IMR-90 (cell line): ENCODE results near the gene TNIP1. TPM values are rescaled to one million over a fixed set of nuclear protein-coding genes. Genes with fewer than 3 reads are reported as not detected.

ENCODE experiments used
- ATAC-seq: fragments of 200-7000 bp; cut with Tn5 transposase; 2 replicates; pipeline ENCODE4 v1.9.1; 2020; ENCODE audit warnings: low read depth, mild to moderate bottlenecking, moderate library complexity
- BruUV-seq: library from RNA; stranded (reverse); fragments of 400-500 nt; replicated peaks from 2 replicates; lab custom pipeline; 2021; lab: Mats Ljungman, UMichigan
- CTCF ChIA-PET: fragments of 300-600 bp; formaldehyde crosslinking; extraction: SDS; loops from one replicate; lab custom pipeline; 2021; ENCODE audit warnings: antibody characterized with exemption; lab: Yijun Ruan, JAX
- POLR2A ChIA-PET: fragments of 300-600 bp; sonication (Branson Sonifier 250); formaldehyde crosslinking; loops from one replicate; lab custom pipeline; 2022; ENCODE audit warnings: antibody characterized with exemption; ENCODE audit not compliant: unreplicated experiment; lab: Charles Lee
- DNase-seq: peaks from one replicate; pipeline ENCODE4 v3.0.0; 2013
- H2AFZ ChIP-seq: replicated peaks from 2 replicates; pipeline ENCODE3; 2013; ENCODE audit warnings: low read length, mild to moderate bottlenecking; ENCODE audit not compliant: poor library complexity
- H2AK5ac ChIP-seq: 2 replicates; pipeline ENCODE4 v1.6.1; 2013; ENCODE audit warnings: low read depth, low read length, inconsistent platforms
- H2AK9ac ChIP-seq: replicated peaks from 2 replicates; pipeline ENCODE3; 2013; ENCODE audit warnings: mild to moderate bottlenecking, low read depth, low read length, moderate library complexity; ENCODE audit not compliant: poor library complexity
- H2BK120ac ChIP-seq: 2 replicates; pipeline ENCODE4 v1.6.1; 2013; ENCODE audit warnings: low read depth, low read length, inconsistent platforms
- H2BK15ac ChIP-seq: 3 replicates; pipeline ENCODE4 v1.6.1; 2013; ENCODE audit warnings: low read depth, low read length, inconsistent platforms
- H2BK20ac ChIP-seq: 2 replicates; pipeline ENCODE4 v1.6.1; 2013; ENCODE audit warnings: low read depth, mild to moderate bottlenecking, inconsistent platforms, low read length, moderate library complexity
- H2BK5ac ChIP-seq: 2 replicates; pipeline ENCODE4 v1.6.1; 2013; ENCODE audit warnings: mild to moderate bottlenecking, low read depth, low read length, inconsistent platforms; ENCODE audit not compliant: poor library complexity, severe bottlenecking
- H3K14ac ChIP-seq: replicated peaks from 2 replicates; pipeline ENCODE4 v1.6.1; 2013; ENCODE audit warnings: low read depth, low read length, inconsistent platforms
- H3K18ac ChIP-seq: 2 replicates; pipeline ENCODE4 v1.6.1; 2013; ENCODE audit warnings: low read depth, low read length, control low read depth
- H3K23ac ChIP-seq: 2 replicates; pipeline ENCODE4 v1.6.1; 2013; ENCODE audit warnings: low read depth, low read length, inconsistent platforms
- H3K27ac ChIP-seq: 2 replicates; pipeline ENCODE4 v1.5.1; 2013; ENCODE audit warnings: mild to moderate bottlenecking, control low read depth, low read length; ENCODE audit not compliant: insufficient read depth
- H3K27me3 ChIP-seq: 2 replicates; pipeline ENCODE4 v1.6.1; 2013; ENCODE audit warnings: low read length; ENCODE audit not compliant: control insufficient read depth, insufficient read depth
- H3K36me3 ChIP-seq: 2 replicates; pipeline ENCODE4 v1.6.1; 2013; ENCODE audit warnings: low read length, mixed read lengths; ENCODE audit not compliant: control insufficient read depth, insufficient read depth
- H3K4ac ChIP-seq: 2 replicates; pipeline ENCODE4 v1.6.1; 2013; ENCODE audit warnings: low read depth, low read length, inconsistent platforms
- H3K4me1 ChIP-seq: 2 replicates; pipeline ENCODE4 v1.6.1; 2013; ENCODE audit warnings: low read length, mixed read lengths; ENCODE audit not compliant: control insufficient read depth, insufficient read depth
- H3K4me2 ChIP-seq: 2 replicates; pipeline ENCODE4 v1.6.1; 2013; ENCODE audit warnings: low read depth, mild to moderate bottlenecking, control low read depth, low read length, moderate library complexity
- H3K4me3 ChIP-seq: 2 replicates; pipeline ENCODE4 v1.5.1; 2013; ENCODE audit warnings: low read depth, mild to moderate bottlenecking, control low read depth, low read length, moderate library complexity; ENCODE audit not compliant: insufficient read depth
- H3K56ac ChIP-seq: 2 replicates; pipeline ENCODE4 v1.6.1; 2013; ENCODE audit warnings: low read length, inconsistent platforms; ENCODE audit not compliant: insufficient read depth; ENCODE audit errors: extremely low read depth
- H3K79me1 ChIP-seq, 2 experiments: 2 replicates each; pipeline ENCODE4 v1.6.1; 2013; ENCODE audit warnings: low read length in 2 of 2, inconsistent platforms in 1 of 2, low read depth in 1 of 2
- H3K9ac ChIP-seq: 2 replicates; pipeline ENCODE4 v1.6.1; 2013; ENCODE audit warnings: low read depth, low read length, control low read depth
- H3K9me1 ChIP-seq: 2 replicates; pipeline ENCODE4 v1.6.1; 2013; ENCODE audit warnings: low read length, inconsistent platforms; ENCODE audit not compliant: insufficient read depth
- H3K9me3 ChIP-seq: 2 replicates; pipeline ENCODE4 v1.6.1; 2013; ENCODE audit warnings: low read length; ENCODE audit not compliant: control insufficient read depth, insufficient read depth
- H4K20me1 ChIP-seq: 2 replicates; pipeline ENCODE4 v1.6.1; 2013; ENCODE audit warnings: low read length, inconsistent platforms; ENCODE audit not compliant: insufficient read depth
- H4K5ac ChIP-seq: 2 replicates; pipeline ENCODE4 v1.6.1; 2013; ENCODE audit warnings: mild to moderate bottlenecking, low read depth, low read length, control low read depth
- H4K8ac ChIP-seq, 2 experiments: 2 replicates each; pipeline ENCODE4 v1.6.1; 2013; ENCODE audit warnings: low read depth in 2 of 2, low read length in 2 of 2, control low read depth in 1 of 2, inconsistent platforms in 1 of 2
- H4K91ac ChIP-seq: 2 replicates; pipeline ENCODE4 v1.6.1; 2013; ENCODE audit warnings: low read depth, low read length, inconsistent platforms; ENCODE audit not compliant: insufficient read depth
- BHLHE40 ChIP-seq: fragments of 150-350 bp; IDR thresholded peaks from 2 replicates; pipeline ENCODE4 v1.6.1; 2016; ENCODE audit warnings: mild to moderate bottlenecking, low read depth, low read length
- CEBPB ChIP-seq: IDR thresholded peaks from 2 replicates; pipeline ENCODE4 v1.6.1; 2012; ENCODE audit warnings: low read depth, low read length, improper control_type of control experiment
- CHD1 ChIP-seq: IDR thresholded peaks from 2 replicates; pipeline ENCODE4 v1.6.1; 2012; ENCODE audit warnings: low read depth, low read length, improper control_type of control experiment
- ELK1 ChIP-seq: fragments of 150-350 bp; IDR thresholded peaks from 2 replicates; pipeline ENCODE4 v1.6.1; 2016; ENCODE audit warnings: low read depth, mild to moderate bottlenecking, low read length, moderate library complexity, borderline replicate concordance
- MAFK ChIP-seq: IDR thresholded peaks from 2 replicates; pipeline ENCODE4 v1.6.1; 2012; ENCODE audit warnings: low read depth, low read length, improper control_type of control experiment
- MAZ ChIP-seq: IDR thresholded peaks from 2 replicates; pipeline ENCODE4 v1.6.1; 2012; ENCODE audit warnings: low read depth, mild to moderate bottlenecking, low read length, improper control_type of control experiment, moderate library complexity, borderline replicate concordance
- NFE2L2 ChIP-seq: fragments of 150-350 bp; IDR thresholded peaks from 2 replicates; pipeline ENCODE4 v1.6.1; 2016; ENCODE audit warnings: low read depth, mild to moderate bottlenecking, low read length
- POLR2A ChIP-seq: IDR thresholded peaks from 2 replicates; pipeline ENCODE4 v1.6.1; 2012; ENCODE audit warnings: mild to moderate bottlenecking, low read depth, low read length
- RAD21 ChIP-seq: IDR thresholded peaks from 2 replicates; pipeline ENCODE4 v1.6.1; 2012; ENCODE audit warnings: low read length, improper control_type of control experiment
- RCOR1 ChIP-seq: IDR thresholded peaks from 2 replicates; pipeline ENCODE4 v1.6.1; 2012; ENCODE audit warnings: mild to moderate bottlenecking, low read length, improper control_type of control experiment; ENCODE audit not compliant: insufficient replicate concordance
- RFX5 ChIP-seq: IDR thresholded peaks from 2 replicates; pipeline ENCODE4 v1.8.0; 2012; ENCODE audit warnings: low read depth, mild to moderate bottlenecking, low read length, moderate library complexity
- SMC3 ChIP-seq: fragments of 150-350 bp; IDR thresholded peaks from 2 replicates; pipeline ENCODE4 v1.6.1; 2016; ENCODE audit warnings: low read depth, mild to moderate bottlenecking, antibody characterized with exemption, low read length, moderate library complexity
- USF2 ChIP-seq: fragments of 150-350 bp; IDR thresholded peaks from 2 replicates; pipeline ENCODE4 v1.6.1; 2017; ENCODE audit warnings: mild to moderate bottlenecking, antibody characterized with exemption, low read length, low read depth
- WGBS, 2 experiments: methylation state at CpG; one replicate each; pipeline versions ENCODE4 v1.1.5 to v1.1.7; 2013; ENCODE audit warnings: missing lambda C conversion rate in 2 of 2; ENCODE audit not compliant: insufficient read length in 1 of 2; ENCODE audit errors: extremely low coverage in 2 of 2; 5-methylcytosine and 5-hydroxymethylcytosine counted together
- dilution Hi-C: fragments of 300-500 bp; cut with HindIII; formaldehyde crosslinking; loops from one replicate; pipeline ENCODE4 v1.14.3; 2018; ENCODE audit warnings: low sequenced_read_pairs; ENCODE audit not compliant: unreplicated experiment
- in situ Hi-C: fragments of 300-500 bp; cut with MboI; formaldehyde crosslinking; loops from 3 replicates; pipeline ENCODE4 v1.14.3; 2019; ENCODE audit warnings: low sequenced_read_pairs, inconsistent platforms, mixed read lengths
- intact Hi-C: fragments of 100-400 bp; cut with micrococcal nuclease; formaldehyde crosslinking; loops from 2 replicates; pipeline ENCODE4 v1.10.0; 2022
- polyA plus RNA-seq, 3 experiments: library from polyadenylated mRNA; depleted of rRNA; stranded (reverse); fragments of >200 nt; gene quantifications; 2 replicates each; pipeline ENCODE4 v1.2.3, GENCODE V29; 2012; ENCODE audit warnings: low replicate concordance in 1 of 3
- total RNA-seq: library from RNA; depleted of rRNA; stranded (reverse); fragments of >200 nt; gene quantifications from 2 replicates; pipeline ENCODE4 v1.2.3, GENCODE V29; 2012
- TF ChIP-seq, protein P1 (sequence below): conservative IDR thresholded peaks from 2 replicates; pipeline ENCODE4 v1.5.1; 2012; ENCODE audit warnings: mild to moderate bottlenecking, low read depth, low read length, improper control_type of control experiment

The TNIP1 gene
- total and polyA plus RNA-seq, 2 of the 4 experiments (the other 2 are of a cell fraction), result 63.8 to 92.8 TPM

- DNase-seq (no peak), ATAC-seq (no peak)
- Histone ChIP-seq H3K27ac (no peak overlapping the region), H2BK5ac (no peak overlapping the region), H3K4me1 (peaks cover 23% of the 10 kb centered on the region), H4K91ac (no peak overlapping the region), H4K20me1 (peaks cover 22% of the 10 kb centered on the region), H3K4me2 (no peak overlapping the region), H3K36me3 (peaks cover 67% of the 10 kb centered on the region), H3K56ac (no peak overlapping the region), H3K27me3 (no peaks in the 10 kb centered on the region), H3K18ac (no peak overlapping the region), H4K8ac (no peak overlapping the region), H2AK5ac (no peak overlapping the region), H3K4me3 (no peak overlapping the region), H3K23ac (no peak overlapping the region), H3K9me1 (peaks cover 34% of the 10 kb centered on the region), H2BK20ac (no peak overlapping the region), H3K9ac (no peak overlapping the region), H2AFZ (no peak overlapping the region), H3K79me1 (peaks cover 5 to 34% of the 10 kb centered on the region in 2 experiments; a peak in 2 of 4 replicates), H2BK15ac (no peak overlapping the region), H2AK9ac (no peak overlapping the region), H2BK120ac (no peak overlapping the region), H3K9me3 (no peaks in the 10 kb centered on the region), H4K5ac (no peak overlapping the region), H3K14ac (no peak overlapping the region), H3K4ac (no peak overlapping the region)
- in situ Hi-C loops (no loop called here), dilution Hi-C loops (no loop called here), intact Hi-C loops (no loop called here)
- WGBS, 2 experiments, result 93% methylated on average over 11 of the region's 19 CpGs; no CpG with 5 or more reads in 1 of the 2 experiments
- CTCF ChIA-PET, result no interaction called here
- POLR2A ChIA-PET, result no interaction called here
- BruUV-seq, result no TSS peak
- TF ChIP-seq CEBPB, result no peak
- no peak for TF ChIP-seq POLR2A
- TF ChIP-seq SMC3, result no peak
- no peak for TF ChIP-seq RAD21
- TF ChIP-seq RFX5, result no peak
- TF ChIP-seq BHLHE40, result no peak
- TF ChIP-seq NFE2L2, result no peak
- TF ChIP-seq USF2, result no peak
- TF ChIP-seq ELK1, result no peak
- TF ChIP-seq, protein P1, sequence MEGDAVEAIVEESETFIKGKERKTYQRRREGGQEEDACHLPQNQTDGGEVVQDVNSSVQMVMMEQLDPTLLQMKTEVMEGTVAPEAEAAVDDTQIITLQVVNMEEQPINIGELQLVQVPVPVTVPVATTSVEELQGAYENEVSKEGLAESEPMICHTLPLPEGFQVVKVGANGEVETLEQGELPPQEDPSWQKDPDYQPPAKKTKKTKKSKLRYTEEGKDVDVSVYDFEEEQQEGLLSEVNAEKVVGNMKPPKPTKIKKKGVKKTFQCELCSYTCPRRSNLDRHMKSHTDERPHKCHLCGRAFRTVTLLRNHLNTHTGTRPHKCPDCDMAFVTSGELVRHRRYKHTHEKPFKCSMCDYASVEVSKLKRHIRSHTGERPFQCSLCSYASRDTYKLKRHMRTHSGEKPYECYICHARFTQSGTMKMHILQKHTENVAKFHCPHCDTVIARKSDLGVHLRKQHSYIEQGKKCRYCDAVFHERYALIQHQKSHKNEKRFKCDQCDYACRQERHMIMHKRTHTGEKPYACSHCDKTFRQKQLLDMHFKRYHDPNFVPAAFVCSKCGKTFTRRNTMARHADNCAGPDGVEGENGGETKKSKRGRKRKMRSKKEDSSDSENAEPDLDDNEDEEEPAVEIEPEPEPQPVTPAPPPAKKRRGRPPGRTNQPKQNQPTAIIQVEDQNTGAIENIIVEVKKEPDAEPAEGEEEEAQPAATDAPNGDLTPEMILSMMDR, result no peak
- no peak for TF ChIP-seq CHD1
- TF ChIP-seq MAFK, result no peak
- TF ChIP-seq RCOR1, result no peak
- no peak for TF ChIP-seq MAZ
Measured at GRCh38 chr5:151034422-151035379, 46.1 kb downstream of the TNIP1 start.
